ENCODE results near the gene SURF2. TPM values are rescaled to one million over a fixed set of nuclear protein-coding genes. Genes with fewer than 3 reads are reported as not detected.

The SURF2 gene
- total RNA-seq, 2 experiments from 2014 or later = 19.0 to 19.7 TPM

DNA sequence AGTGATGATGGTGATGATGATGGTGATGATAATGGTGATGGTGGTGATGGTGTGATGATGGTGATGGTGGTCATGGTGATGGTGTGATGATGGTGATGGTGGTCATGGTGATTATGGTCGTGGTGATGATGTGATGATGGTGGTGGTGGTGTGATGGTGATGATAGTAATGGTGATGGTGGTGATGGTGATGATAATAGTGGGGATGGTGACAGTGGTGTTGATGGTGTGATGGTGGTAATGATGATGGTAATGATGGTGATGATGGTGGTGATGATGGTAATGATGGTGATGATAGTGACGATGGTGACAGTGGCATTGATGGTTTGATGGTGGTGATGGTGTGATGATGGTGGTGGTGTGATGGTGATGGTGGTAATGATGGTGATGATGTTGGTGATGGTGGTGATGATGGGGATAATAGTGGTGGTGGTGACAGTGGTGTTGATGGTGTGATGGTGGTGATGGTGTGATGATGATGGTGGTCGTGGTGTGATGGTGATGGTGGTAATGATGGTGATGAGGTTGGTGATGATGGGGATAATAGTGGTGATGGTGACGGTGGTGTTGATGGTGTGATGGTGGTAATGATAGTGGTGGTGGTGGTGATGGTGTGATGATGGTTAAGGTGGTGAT is 26.3 kb downstream of the SURF2 start:
- H3K4me1 ChIP-seq (ENCODE audit: insufficient read depth, low read length, poor library complexity, severe bottlenecking) = no peaks in the 10 kb centered on the region
- no peaks in the 10 kb centered on the region for H3K36me3 ChIP-seq (ENCODE audit: insufficient read depth, low read length)
- no peak overlapping the region for H3K4me3 ChIP-seq (ENCODE audit: low read depth, low read length, poor library complexity, severe bottlenecking)
- H3K9me2 ChIP-seq (ENCODE audit: insufficient read depth, low read length) = no peaks in the 10 kb centered on the region
- no peak for TF ChIP-seq EZH2phosphoT487 (IDR thresholded peaks at IDR 0.05; ENCODE audit: borderline replicate concordance, low read depth, low read length)
- TF ChIP-seq, protein P1, sequence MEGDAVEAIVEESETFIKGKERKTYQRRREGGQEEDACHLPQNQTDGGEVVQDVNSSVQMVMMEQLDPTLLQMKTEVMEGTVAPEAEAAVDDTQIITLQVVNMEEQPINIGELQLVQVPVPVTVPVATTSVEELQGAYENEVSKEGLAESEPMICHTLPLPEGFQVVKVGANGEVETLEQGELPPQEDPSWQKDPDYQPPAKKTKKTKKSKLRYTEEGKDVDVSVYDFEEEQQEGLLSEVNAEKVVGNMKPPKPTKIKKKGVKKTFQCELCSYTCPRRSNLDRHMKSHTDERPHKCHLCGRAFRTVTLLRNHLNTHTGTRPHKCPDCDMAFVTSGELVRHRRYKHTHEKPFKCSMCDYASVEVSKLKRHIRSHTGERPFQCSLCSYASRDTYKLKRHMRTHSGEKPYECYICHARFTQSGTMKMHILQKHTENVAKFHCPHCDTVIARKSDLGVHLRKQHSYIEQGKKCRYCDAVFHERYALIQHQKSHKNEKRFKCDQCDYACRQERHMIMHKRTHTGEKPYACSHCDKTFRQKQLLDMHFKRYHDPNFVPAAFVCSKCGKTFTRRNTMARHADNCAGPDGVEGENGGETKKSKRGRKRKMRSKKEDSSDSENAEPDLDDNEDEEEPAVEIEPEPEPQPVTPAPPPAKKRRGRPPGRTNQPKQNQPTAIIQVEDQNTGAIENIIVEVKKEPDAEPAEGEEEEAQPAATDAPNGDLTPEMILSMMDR (conservative IDR thresholded peaks at IDR 0.05; ENCODE audit: low read length) = no peak
- no peaks in the 10 kb centered on the region for H4K20me1 ChIP-seq (ENCODE audit: insufficient read depth, low read length)
- no peak overlapping the region for H3K4me2 ChIP-seq (ENCODE audit: low read length)
- POLR2A ChIA-PET = no interaction called here
- no peak overlapping the region for H3K27ac ChIP-seq (ENCODE audit: low read depth, low read length, poor library complexity, severe bottlenecking)
- H3K79me2 ChIP-seq (ENCODE audit: insufficient read depth, low read depth, low read length) = no peaks in the 10 kb centered on the region
- 0 out of 2 replicates have a peak, but pooled peaks cover 7% of the 10 kb centered on the region for H3K9me3 ChIP-seq (ENCODE audit: low read length)
- no peak for DNase-seq (ENCODE audit: low spot score)
- CTCF ChIA-PET (ENCODE audit: unreplicated experiment) = no interaction called here
- intact Hi-C loops (cut with micrococcal nuclease; ENCODE audit: unreplicated experiment) = no loop called here
- no TSS peak for BruUV-seq (replicated peaks)
- H2AFZ ChIP-seq (ENCODE audit: low read length) = no peak overlapping the region

DNA sequence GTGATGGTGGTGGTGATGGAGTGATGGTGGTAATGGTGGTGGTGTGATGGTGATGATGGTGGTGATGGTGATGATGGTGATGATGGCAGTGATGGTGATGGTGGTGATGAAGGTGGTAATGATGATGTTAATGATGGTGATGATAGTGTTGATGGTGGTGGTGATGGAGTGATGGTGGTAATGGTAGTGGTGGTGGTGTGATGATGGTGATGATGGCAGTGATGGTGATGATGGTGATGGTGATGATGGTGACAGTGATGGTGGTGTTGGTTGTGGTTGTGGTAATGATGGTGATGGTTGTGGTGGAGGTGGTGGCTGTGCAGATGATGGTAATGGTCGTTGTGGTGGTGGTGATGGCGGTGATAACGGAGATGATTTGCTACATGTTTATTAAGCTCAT is 27.1 kb downstream of the SURF2 start:
- CTCF ChIA-PET (ENCODE audit: unreplicated experiment) = no interaction called here
- H3K4me3 ChIP-seq (ENCODE audit: low read depth, low read length, poor library complexity, severe bottlenecking) = no peak overlapping the region
- no peak overlapping the region for H3K4me2 ChIP-seq (ENCODE audit: low read length)
- TF ChIP-seq EZH2phosphoT487 (IDR thresholded peaks at IDR 0.05; ENCODE audit: borderline replicate concordance, low read depth, low read length) = no peak
- TF ChIP-seq, protein P1 (conservative IDR thresholded peaks at IDR 0.05; ENCODE audit: low read length) = no peak
- no peaks in the 10 kb centered on the region for H4K20me1 ChIP-seq (ENCODE audit: insufficient read depth, low read length)
- no peak for DNase-seq (ENCODE audit: low spot score)
- no peak overlapping the region for H3K27ac ChIP-seq (ENCODE audit: low read depth, low read length, poor library complexity, severe bottlenecking)
- intact Hi-C loops (cut with micrococcal nuclease; ENCODE audit: unreplicated experiment) = no loop called here
- 0 out of 2 replicates have a peak, but pooled peaks cover 7% of the 10 kb centered on the region for H3K9me3 ChIP-seq (ENCODE audit: low read length)
- no peaks in the 10 kb centered on the region for H3K36me3 ChIP-seq (ENCODE audit: insufficient read depth, low read length)
- no peaks in the 10 kb centered on the region for H3K4me1 ChIP-seq (ENCODE audit: insufficient read depth, low read length, poor library complexity, severe bottlenecking)
- no TSS peak for BruUV-seq (replicated peaks)
- H3K9me2 ChIP-seq (ENCODE audit: insufficient read depth, low read length) = no peaks in the 10 kb centered on the region
- no peak overlapping the region for H2AFZ ChIP-seq (ENCODE audit: low read length)
- POLR2A ChIA-PET = no interaction called here
- no peaks in the 10 kb centered on the region for H3K79me2 ChIP-seq (ENCODE audit: insufficient read depth, low read depth, low read length)

DNA sequence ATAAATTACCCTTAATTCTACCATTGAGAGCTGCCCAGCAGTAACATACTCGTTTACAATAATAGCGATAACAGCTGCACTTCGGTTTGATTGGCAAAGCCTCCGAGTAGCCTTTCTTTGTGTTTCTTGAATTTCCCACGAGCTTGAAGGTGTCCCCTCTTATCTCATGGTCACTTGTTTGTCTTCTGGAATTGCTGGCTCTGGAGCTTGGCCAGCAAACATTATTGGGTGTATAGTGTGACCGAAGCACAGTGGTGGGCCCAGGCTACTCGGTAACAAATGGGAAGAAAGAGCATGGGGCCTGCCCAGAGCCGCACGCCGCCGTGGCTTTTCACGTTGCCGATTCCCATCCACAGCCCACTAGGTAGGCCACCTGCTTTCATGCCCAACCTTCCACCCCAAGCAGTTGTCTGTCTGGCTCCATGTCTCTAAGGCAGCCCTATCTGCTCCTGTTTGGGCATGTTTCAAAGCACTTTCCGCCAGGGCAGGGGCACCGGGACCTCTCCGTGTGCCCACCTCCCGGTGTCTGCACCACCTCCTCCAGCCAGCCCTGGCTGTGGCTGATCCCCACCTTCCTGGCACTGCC is 28.5 kb downstream of the SURF2 start:
- Histone ChIP-seq H3K27ac (ENCODE audit: low read depth, low read length, poor library complexity, severe bottlenecking) (no peak overlapping the region), H3K4me2 (ENCODE audit: low read length) (no peak overlapping the region), H3K4me1 (ENCODE audit: insufficient read depth, low read length, poor library complexity, severe bottlenecking) (no peaks in the 10 kb centered on the region), H2AFZ (ENCODE audit: low read length) (no peak overlapping the region), H4K20me1 (ENCODE audit: insufficient read depth, low read length) (no peaks in the 10 kb centered on the region), H3K79me2 (ENCODE audit: insufficient read depth, low read depth, low read length) (no peaks in the 10 kb centered on the region), H3K9me2 (ENCODE audit: insufficient read depth, low read length) (no peaks in the 10 kb centered on the region), H3K4me3 (ENCODE audit: low read depth, low read length, poor library complexity, severe bottlenecking) (no peak overlapping the region), H3K36me3 (ENCODE audit: insufficient read depth, low read length) (no peaks in the 10 kb centered on the region), H3K9me3 (ENCODE audit: low read length) (0 out of 2 replicates have a peak, but pooled peaks cover 7% of the 10 kb centered on the region)
- POLR2A ChIA-PET = no interaction called here
- no peak for DNase-seq (ENCODE audit: low spot score)
- intact Hi-C loops (cut with micrococcal nuclease; ENCODE audit: unreplicated experiment) = no loop called here
- CTCF ChIA-PET (ENCODE audit: unreplicated experiment) = interaction anchor here (0.5 to 0.6 kb wide), 2 partner anchors 19 to 316 kb away, joined by 3 read pairs; no protein-coding TSS in a partner anchor
- no peak for TF ChIP-seq EZH2phosphoT487 (IDR thresholded peaks at IDR 0.05; ENCODE audit: borderline replicate concordance, low read depth, low read length)
- TF ChIP-seq, protein P1 (conservative IDR thresholded peaks at IDR 0.05; ENCODE audit: low read length) = no peak
- no TSS peak for BruUV-seq (replicated peaks)
